HG02571 (cell line): ENCODE results near the gene SLU7.
A peak's percentile ranks its signal among the peaks of the same experiment; 100 is the strongest.
"Not testable (repeated sequence)": the region's sequence is repeated elsewhere in the genome, so short reads cannot be mapped to it uniquely, and the experiment has no call there.

ENCODE experiments used
- ATAC-seq: cut with Tn5 transposase; IDR thresholded peaks from one replicate; pipeline ENCODE4 v1.9.1; 2021; ENCODE audit warnings: mild to moderate bottlenecking, moderate library complexity; ENCODE audit not compliant: unreplicated experiment

SLU7 gene

DNA sequence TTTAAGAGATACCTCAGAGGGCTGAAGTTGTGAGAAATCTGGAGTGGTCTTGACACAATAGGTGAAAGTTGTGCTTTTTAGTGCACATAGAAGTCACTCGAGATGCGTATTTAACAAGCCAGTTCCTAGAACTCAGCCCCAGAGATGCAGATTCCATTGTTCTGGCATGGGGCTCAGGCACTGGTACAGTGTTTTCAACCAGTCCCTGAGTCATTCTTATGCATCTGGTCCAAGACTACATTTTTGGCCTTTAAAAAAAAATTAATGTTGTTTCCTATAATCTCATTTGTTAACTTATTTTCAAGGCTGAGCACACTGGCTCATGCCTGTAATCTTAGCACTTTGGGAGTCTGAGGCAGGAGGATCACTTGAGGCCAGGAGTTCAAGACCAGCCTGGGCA lies 32.4 kb upstream of the SLU7 start:
- no peak for ATAC-seq

DNA sequence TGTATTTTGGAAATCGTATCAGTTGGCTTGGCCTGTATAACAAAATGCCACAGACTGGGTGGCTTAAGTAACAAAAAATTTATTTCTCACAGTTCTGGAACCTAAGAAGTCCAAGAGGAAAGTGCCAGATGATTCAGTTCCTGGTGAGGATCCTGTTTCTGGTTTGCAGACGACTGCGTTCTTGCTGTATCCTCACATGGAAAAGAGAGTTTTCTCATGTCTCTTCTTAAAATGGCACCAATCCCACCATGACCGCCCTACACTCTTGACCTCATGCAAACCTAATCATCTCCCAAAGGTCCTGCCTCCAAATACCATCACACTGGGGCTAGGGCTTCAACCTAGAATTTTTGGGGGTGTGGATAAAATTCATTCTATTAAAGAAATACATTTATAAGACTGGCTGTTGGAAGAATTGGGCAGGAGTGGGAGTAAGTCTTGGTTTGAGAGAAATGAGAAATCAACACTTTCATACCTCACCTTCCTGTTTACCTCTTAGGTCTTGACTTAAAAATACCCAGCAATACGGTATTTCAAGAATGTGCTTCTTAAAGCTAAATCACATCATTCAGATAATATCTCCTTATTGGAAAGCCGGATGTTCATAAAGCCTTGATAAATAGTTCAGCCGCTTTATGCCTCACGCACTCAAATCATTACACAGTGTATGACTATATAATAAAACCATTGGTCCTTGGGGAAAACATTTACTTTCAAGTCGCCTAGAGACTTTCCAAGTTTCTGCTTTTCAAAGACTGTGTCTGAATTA lies 31.5 kb upstream of the SLU7 start:
- ATAC-seq, result peak; percentile 51

DNA sequence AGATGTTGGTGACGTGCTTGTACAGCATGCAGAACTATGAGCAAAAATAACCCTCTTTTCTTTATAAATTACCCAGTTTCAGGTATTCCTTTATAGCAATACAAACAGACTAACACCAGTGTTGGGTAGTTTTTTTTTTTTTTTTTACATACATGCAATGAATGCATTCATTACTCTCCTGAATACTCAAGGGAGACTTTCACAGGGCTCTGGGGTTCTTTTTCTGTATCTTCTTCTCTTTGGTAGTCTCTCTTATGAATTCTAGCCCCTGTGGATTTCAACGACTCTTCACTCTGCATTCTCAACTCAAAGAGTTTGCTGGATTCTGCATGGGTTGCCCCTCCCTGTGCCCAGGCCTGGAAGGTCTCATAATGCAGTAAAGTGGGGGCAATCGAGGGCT lies 30.6 kb upstream of the SLU7 start:
- no peak for ATAC-seq

DNA sequence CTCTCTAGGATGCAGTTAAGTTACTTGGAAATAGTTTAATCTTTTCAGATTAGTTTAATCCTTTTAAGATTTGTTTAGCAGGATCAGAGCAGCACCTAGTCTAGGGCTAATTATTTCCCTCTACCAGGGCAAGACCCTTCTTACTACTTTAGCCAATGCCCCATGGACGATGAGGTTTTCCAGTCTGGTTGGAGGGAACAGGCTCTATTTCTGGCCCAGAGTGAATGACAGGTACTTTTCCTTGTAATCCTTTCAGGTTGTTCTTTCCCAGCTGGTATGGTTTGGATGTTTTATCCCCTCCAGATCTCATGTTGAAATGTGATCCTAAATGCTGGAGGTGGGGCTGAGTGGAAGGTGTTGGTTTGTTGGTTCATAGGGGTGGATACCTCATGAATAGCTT lies 30.0 kb upstream of the SLU7 start:
- no peak for ATAC-seq

DNA sequence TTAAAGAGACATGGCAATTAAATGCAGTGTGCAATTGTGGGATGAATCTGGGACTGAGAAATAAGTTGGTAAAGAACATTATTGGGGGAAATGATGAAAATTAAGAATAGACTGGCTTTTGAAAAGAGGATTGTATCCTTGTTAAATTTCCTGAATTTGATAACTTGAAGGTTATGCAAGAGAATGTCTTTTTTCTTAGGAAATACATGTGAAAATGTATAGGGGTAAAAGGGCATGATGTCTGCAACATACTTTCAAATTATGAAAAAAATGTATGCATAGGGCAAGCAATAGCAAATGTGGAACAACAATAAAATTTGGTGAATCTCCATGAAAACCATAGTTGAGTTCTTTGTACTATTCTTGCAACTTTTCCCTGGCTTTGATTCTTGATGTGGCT lies 26.9 kb upstream of the SLU7 start:
- ATAC-seq, result no peak

DNA sequence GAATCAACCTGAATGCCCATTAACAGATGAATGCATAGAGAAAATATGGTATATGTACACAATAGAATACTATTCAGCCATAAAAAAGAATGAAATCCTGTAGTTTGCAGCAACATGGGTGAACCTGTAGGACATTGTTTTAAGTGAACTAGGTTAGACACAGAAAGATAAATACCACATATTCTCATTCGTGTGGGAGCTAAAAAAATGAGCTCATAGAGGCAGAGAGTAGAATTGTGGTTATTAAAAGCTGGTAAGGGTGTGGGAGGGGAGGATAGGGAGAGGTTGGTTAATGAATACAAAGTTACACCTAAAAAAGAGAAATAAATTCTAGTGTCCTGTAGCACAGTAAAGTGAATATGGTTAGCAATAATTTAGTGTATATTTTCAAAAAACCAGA lies 26.3 kb upstream of the SLU7 start:
- no peak for ATAC-seq

DNA sequence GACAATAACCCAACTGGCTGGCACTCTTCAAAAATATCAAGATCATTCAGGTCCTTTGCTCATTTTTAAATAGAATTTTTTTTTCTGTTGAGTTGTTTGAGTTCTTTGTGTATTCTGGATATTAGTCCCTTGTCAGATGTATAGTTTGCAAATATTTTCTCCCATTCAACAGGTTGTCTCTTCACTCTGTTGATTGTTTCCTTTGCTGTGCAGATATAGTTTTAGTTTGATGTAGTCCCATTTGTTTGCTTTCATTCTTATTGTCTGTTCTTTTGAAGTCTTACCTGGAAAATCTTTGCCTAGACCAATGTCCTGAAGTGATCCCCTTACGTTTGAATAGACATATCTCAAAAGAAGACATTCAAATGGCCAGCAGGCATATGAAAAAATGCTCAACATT lies 25.5 kb upstream of the SLU7 start:
- ATAC-seq, result no peak

DNA sequence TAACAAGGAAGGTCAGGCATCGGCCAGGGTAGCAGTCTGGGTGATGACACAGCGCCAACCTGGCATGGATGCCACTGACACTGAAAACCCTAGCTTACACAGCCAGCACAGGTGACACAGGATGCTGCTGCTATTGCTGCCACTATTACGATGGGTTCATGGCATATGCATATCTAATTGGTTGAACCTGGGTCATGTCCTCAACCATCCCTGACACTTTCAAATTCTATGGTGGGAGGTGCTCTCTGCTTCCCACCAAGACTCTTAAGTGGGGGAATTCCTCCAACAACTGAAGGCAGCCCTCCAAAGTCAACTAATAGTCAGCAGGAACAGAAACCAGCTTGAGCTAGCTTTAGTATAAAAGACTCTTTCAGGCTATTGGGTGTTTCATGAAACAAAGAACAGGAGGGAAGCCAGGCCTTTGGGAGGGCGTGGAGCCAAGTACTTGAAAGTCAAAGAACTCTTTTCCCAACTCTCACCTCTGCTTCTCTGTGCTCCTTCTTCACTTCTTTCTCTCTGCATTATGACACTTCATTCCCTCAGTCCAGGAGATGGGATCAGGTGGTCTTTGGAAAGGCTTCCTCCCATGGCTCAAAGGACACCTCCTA lies 24.0 kb upstream of the SLU7 start:
- ATAC-seq, result no peak

DNA sequence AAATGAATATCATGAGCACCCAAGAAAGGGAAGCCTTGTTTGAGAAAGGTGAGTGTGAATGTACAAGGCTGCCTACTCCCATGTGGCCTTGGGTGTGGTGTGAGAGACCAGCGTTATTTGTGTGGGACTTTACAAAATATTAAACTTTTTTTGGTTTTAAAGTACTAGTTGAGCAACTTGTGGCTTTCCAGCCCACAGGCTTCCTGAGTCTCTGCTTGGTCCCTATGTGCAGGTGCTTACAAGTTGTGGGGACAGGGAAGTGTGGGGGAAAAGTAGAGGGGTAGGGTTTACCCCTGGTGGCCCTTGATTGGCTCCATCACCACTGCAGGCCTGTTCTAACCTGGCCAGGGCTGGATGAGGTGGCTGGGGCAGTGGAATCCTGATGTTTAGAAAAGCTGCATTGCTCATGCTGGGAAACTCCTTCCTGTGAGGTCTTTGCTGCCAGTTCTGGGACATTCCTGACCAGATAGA lies 22.5 kb upstream of the SLU7 start:
- no peak for ATAC-seq

DNA sequence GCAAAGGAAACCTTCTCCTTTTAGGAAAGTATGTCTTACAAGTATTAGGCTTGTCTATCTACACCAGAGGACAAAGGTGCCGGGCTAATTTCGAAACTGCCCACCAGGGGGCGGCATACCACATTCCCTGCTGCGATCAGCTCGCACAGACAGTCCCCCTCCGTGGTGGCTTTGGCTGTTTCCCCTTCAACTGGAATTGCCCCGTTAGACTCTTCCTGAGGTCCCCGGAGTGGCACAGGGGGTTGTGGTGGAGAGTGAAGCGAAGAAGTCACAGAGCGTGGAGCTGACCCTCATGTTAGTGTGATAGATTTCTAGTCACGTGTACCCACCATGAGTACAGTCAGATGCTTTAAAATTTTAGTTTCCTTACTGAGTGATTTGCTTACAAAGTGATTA lies 20.3 kb upstream of the SLU7 start:
- ATAC-seq, result peak; percentile 68

DNA sequence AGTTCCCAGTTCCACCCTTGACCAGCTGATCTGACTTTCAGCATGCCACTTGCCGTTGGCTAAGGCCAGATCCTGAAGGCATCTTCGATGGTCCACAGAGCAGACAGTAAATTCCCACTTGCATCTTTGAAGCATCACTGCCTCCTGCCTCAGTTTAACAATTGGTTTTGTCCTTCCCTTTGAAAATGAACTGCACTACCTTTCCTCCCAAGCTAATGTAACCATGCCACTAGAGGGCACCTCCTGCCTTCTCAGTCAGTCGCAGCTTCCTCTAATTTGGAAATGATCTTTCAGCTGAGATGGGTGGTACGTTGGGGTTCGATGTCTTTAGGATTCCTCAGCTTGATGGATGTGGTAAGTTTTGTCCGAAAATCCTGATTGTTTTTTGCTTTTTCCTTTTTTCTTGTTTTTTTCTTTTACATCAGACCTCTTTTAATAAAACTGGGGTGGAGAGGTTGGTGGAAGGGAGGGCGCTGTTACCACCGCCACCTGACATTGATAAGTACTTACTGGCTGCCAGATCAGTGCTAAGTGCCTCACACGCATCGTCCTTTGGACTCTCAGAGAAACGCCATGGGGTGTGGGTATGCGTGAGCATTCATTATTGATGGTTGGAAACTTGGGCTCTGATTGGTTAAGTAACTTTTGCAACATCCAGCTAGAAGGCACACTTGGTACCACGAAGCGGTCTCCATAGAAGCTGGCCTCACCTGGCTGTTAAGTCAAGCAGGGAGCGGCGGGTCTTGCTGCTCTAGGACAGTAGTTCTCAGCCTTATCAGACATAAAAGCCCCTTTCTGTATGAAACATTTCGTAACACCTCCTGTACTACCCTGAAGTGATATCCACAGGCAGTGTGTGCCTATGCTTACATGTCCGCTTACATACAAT lies 19.7 kb upstream of the SLU7 start:
- peak; percentile 36 for ATAC-seq

DNA sequence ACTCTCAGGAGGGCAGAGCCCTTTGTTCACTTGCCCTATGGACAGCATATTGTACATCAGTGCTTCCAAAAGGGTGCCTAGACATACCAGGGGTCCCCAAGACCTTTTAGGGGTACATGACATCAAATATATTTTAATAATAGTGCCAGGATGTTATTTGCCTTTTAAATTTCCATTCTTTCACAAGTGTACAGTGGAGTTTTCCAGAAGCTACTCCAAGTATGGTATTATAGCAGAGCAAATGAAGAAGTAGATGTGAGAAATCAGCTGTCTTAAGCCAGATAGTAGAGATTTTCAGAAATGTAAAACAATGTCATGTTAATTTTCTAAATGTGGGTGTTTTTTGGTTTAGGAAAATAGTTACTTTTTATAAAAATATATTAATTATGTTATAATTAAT lies 18.4 kb upstream of the SLU7 start:
- no peak for ATAC-seq

DNA sequence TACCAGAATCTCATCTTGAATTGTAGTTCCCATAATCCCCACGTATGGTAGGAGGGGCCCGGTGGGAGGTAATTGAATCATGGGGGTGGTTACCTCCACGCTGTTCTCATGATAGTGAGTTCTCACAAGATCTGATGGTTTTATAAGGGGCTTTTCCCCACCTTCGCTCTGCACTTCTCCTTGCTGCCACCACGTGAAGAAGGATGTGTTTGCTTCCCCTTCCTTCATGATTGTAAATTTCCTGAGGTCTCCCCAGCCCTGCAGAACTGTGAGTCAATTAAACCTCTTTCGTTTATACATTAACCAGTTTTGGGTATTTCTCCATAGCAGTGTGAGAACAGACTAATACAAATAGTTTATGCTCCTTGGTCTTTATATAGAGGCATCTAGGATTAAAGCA lies 17.8 kb upstream of the SLU7 start:
- ATAC-seq, result not testable (repeated sequence)

DNA sequence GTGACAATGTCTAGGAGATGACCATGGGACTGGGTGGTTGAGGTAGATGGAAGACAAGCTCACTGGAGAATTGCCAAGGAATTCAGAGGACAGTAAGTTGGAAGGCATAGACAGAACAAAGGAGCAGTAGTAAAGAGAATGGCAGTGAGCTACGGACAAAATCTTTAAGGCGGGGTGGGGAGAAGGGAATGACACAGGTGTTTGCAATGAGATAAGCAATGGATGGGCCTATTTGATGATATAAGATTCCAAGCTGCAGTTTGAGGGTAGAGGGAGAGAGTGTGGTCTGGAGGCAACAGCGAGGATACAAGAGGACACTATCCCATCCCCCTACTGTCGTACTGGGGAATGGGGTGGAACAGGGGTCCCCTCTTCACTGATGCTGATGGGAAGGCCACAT lies 17.1 kb upstream of the SLU7 start:
- ATAC-seq, result no peak

DNA sequence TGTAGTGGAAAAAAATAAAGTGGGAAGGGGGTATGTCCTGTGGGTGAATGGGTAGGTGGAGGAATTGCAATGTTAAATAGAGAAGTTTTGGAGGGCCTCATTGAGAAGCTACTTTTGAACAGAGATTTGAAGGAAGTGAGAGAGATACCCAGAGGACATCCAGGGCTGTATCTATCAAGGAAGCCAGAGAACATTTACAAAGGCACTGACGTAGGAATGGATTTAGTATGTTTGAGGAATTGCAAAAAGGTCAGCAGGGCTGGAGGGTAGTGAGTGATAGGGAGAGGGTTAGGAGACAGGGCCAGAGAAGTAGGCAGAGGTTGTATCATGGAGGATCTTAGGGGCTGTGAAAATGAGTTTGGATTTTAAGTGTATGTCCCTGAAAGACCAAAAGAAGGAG lies 16.7 kb upstream of the SLU7 start:
- no peak for ATAC-seq

DNA sequence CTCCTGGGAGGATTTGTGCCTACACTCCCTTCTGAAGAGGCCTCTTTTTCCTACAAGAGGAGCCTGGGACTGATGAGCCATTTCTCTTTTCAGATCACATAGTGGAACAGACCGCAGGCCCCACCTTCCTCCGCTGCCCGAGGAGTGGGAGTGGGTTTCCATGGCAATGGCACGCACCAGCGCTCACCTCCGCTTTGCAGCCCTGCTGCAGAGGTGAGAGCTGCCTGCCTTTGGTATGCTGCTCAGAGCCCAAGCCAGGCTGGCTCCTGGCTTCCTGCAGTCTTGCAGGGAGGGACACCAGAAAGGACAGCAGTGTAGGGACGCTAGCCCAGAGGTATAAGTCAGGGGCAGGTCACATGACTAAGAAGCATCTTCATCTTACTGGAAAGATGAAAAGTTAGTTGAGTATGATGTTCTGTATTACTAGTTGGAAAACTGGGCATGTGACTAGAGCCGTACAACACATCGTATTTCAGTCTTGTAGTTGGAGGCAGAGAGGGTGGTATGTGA lies 15.2 kb upstream of the SLU7 start:
- ATAC-seq, result peak; percentile 76

DNA sequence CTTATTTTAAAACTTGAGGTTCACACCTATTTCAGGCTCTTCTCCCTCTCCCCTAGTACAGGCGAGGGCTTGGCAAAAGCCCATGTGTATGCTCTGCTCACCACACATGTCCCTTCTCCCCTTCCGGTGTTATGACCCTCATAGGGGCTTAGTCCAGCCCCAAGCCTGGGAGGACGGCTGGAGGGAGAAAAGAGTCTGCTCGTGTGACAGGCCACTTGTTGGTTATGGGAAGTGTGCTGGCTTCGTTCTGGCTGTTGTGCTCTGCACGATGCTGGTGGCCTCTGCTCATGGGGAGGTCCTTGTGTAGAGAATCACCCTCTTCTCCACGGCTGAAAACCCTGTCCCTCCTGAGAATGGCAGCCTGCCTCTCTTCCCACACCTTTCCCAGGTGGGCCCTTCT lies 13.9 kb upstream of the SLU7 start:
- no peak for ATAC-seq

DNA sequence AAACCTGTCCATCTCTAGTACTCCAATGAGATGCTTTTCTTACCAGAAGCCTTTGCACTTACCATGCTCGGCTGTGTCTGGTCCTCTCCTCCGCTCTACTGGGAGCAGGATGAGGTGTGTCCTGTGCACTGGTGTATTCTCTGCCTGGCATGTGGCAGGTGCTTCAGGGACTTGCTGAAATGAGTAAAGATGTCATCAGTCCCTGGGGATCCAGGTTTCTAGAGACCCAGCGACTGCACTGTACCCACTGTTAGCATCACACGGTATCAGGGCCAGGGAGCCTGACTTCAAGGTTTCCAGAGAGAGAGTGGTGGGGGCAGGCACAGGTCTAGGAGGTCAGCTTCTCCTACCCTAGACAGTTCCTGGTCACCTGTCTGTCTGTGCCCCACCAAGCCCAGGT lies 13.3 kb upstream of the SLU7 start:
- ATAC-seq, result no peak

DNA sequence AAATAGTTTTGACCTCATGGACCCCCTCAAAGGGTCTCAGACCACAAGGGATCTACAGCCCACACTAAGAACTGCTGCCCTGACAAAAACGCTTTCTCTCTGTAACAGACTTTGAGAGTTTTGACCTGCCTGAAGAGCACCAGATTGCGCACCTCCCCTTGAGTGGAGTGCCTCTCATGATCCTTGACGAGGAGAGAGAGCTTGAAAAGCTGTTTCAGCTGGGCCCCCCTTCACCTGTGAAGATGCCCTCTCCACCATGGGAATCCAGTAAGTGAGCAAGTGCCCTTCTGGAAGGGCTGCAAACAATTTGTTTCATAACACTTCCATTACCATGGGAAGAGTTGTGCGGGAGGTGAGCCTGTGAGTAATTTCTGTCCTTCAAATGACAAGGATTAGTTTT lies 8.7 kb upstream of the SLU7 start:
- no peak for ATAC-seq

DNA sequence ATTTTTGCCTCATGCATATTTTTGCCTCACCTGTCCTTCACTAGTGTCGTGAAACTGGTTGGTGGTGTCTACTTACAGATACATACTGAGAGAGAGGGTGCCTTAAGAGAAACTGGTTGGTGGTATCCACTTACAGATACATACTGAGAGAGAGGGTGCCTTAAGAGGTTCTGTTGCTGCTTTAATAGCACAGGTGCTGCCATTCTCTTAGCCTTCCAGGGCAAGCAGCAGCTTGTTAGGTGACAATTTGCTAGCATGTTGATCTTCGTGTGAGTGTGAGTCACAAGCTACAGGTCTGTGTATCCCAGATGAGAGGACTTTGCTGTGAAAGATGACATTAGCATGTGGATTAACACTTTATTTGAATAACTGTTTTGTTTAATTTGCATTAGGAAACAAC lies 4.2 kb upstream of the SLU7 start:
- ATAC-seq, result no peak

DNA sequence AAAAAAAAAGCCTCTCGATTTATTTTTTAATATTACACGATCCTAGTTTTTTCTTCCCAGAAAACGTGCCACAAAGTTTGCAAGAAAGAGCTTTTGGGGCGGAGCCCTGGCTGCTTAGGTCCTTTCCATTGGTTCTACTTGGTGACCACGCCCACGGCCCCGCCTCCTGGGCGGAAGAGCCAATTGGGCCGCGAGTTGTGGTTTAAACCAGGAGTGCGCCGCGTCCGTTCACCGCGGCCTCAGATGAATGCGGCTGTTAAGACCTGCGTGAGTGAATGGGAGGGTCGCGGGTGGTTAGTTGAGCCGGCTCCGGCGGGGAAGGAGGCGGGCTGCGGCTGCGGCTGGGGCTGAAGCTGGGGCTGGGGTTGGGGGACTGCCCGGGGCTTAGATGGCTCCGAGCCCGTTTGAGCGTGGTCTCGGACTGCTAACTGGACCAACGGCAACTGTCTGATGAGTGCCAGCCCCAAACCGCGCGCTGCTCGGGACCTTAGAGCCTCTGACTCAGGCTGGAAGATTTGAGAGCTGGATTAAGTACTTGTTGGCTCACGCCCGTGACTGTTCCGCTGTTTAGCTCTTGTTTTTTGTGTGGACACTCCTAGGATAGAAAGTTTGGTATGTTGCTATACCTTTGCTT lies 2.9 kb upstream of the SLU7 start, which contains the start of gene PTTG1:
Gene PTTG1 (plus strand): TSS at position 231 of the 634 bp plus-strand sequence. CDS start 458 bp downstream, outside the sequence.
- peak; percentile 71 for ATAC-seq
